Chondrocyte (in vitro differentiated cells): ENCODE data around the gene DUSP22. TPM values are rescaled to one million over a fixed set of nuclear protein-coding genes. Genes with fewer than 3 reads are reported as not detected.

Experiments used
- DNase-seq: peaks from one replicate; pipeline ENCODE4 v3.0.0; 2021; ENCODE audit warnings: mixed read lengths, low spot score
- H3K27ac Mint-ChIP-seq: one replicate; pipeline ENCODE4 v1.8.0; 2021; ENCODE audit warnings: mild to moderate bottlenecking, moderate library complexity, mixed read lengths; ENCODE audit not compliant: unreplicated experiment
- H3K27me3 Mint-ChIP-seq: 2 replicates; pipeline ENCODE4 v1.8.0; 2021; ENCODE audit warnings: low read depth, mixed read lengths
- H3K36me3 Mint-ChIP-seq: 2 replicates; pipeline ENCODE4 v1.8.0; 2021; ENCODE audit warnings: low read depth, mixed read lengths
- H3K4me1 Mint-ChIP-seq: 2 replicates; pipeline ENCODE4 v1.8.0; 2021; ENCODE audit warnings: low read depth, mild to moderate bottlenecking, mixed read lengths
- H3K4me3 Mint-ChIP-seq: one replicate; pipeline ENCODE4 v1.8.0; 2021; ENCODE audit warnings: mild to moderate bottlenecking, moderate library complexity, mixed read lengths; ENCODE audit not compliant: unreplicated experiment
- H3K9me3 Mint-ChIP-seq: 2 replicates; pipeline ENCODE4 v1.8.0; 2021; ENCODE audit warnings: low read depth, mixed read lengths
- CTCF ChIP-seq: fragments of 200-600 bp; sonication (generic); IDR thresholded peaks from 2 replicates; pipeline ENCODE4 v1.5.0; 2021; ENCODE audit warnings: antibody characterized with exemption, mild to moderate bottlenecking, moderate library complexity
- total RNA-seq: library from RNA; stranded (reverse); gene quantifications from 3 replicates; pipeline ENCODE4 v1.2.1, GENCODE V29; 2021

DUSP22 gene
- total RNA-seq, 1 donor from 2014 or later = 34.2 TPM

GRCh38 chr6:358847-359246, 66.6 kb downstream of the DUSP22 start:
- Mint-ChIP-seq H3K36me3 (no peaks in the 10 kb centered on the region), H3K27ac (no peak overlapping the region), H3K27me3 (no peaks in the 10 kb centered on the region), H3K9me3 (peaks cover 32% of the 10 kb centered on the region), H3K4me1 (no peaks in the 10 kb centered on the region), H3K4me3 (no peak overlapping the region)
- TF ChIP-seq CTCF = no peak
- peak; percentile 71 for DNase-seq

- Mint-ChIP-seq H3K27ac (no peak overlapping the region), H3K27me3 (no peaks in the 10 kb centered on the region), H3K4me1 (no peaks in the 10 kb centered on the region), H3K4me3 (no peak overlapping the region), H3K36me3 (peaks cover 5% of the 10 kb centered on the region), H3K9me3 (peaks cover 38% of the 10 kb centered on the region)
- no peak for TF ChIP-seq CTCF
- DNase-seq = peak; percentile 96
Measured at GRCh38 chr6:359261-360035, 67.2 kb downstream of the DUSP22 start.

GRCh38 chr6:360349-360748, 68.1 kb downstream of the DUSP22 start:
- no peaks in the 10 kb centered on the region for H3K27me3 Mint-ChIP-seq
- peaks cover 39% of the 10 kb centered on the region for H3K9me3 Mint-ChIP-seq
- no peaks in the 10 kb centered on the region for H3K4me1 Mint-ChIP-seq
- TF ChIP-seq CTCF = no peak
- no peak overlapping the region for H3K4me3 Mint-ChIP-seq
- no peak overlapping the region for H3K27ac Mint-ChIP-seq
- H3K36me3 Mint-ChIP-seq = peaks cover 6% of the 10 kb centered on the region
- no peak for DNase-seq

GRCh38 chr6:360764-361373, 68.6 kb downstream of the DUSP22 start:
- DNase-seq = peak; percentile 91
- H3K4me3 Mint-ChIP-seq = no peak overlapping the region
- H3K27me3 Mint-ChIP-seq = no peaks in the 10 kb centered on the region
- peaks cover 6% of the 10 kb centered on the region for H3K36me3 Mint-ChIP-seq
- H3K4me1 Mint-ChIP-seq = no peaks in the 10 kb centered on the region
- H3K27ac Mint-ChIP-seq = no peak overlapping the region
- no peak for TF ChIP-seq CTCF
- H3K9me3 Mint-ChIP-seq = peaks cover 43% of the 10 kb centered on the region

- no peaks in the 10 kb centered on the region for H3K4me1 Mint-ChIP-seq
- H3K4me3 Mint-ChIP-seq = no peak overlapping the region
- no peak overlapping the region for H3K27ac Mint-ChIP-seq
- no peak for TF ChIP-seq CTCF
- H3K27me3 Mint-ChIP-seq = no peaks in the 10 kb centered on the region
- H3K36me3 Mint-ChIP-seq = peaks cover 6% of the 10 kb centered on the region
- peaks cover 40% of the 10 kb centered on the region for H3K9me3 Mint-ChIP-seq
- DNase-seq = peak; percentile 70
Measured at GRCh38 chr6:361411-362132, 69.3 kb downstream of the DUSP22 start.
